K562 (cell line): Measurements from ENCODE around the gene MAGI2. TPM values are rescaled to one million over a fixed set of nuclear protein-coding genes. Genes with fewer than 3 reads are reported as not detected.

ENCODE experiments used
- ATAC-seq: fragments of 200-7000 bp; cut with Tn5 transposase; 3 replicates; pipeline ENCODE4 v1.9.1; 2020; ENCODE audit warnings: moderate library complexity
- BruUV-seq: library from RNA; stranded (reverse); fragments of 400-500 nt; replicated peaks from 2 replicates; lab custom pipeline; 2021; lab: Mats Ljungman, UMichigan
- CTCF ChIA-PET: fragments of 300-600 bp; formaldehyde crosslinking; extraction: SDS; loops from one replicate; lab custom pipeline; 2021; ENCODE audit warnings: low intra/inter-chr PET ratio; lab: Yijun Ruan, JAX
- POLR2A ChIA-PET: fragments of 300-600, 350-650 bp; sonication (Branson Sonifier 250); formaldehyde crosslinking; extraction: SDS; loops from one replicate; lab custom pipeline; 2021; ENCODE audit warnings: antibody characterized with exemption, inconsistent platforms; lab: Yijun Ruan, JAX
- DNase-seq, 4 experiments: peaks; one replicate each; pipeline versions ENCODE4 v3.0.0 to v3.0.0-alpha.2; 2011 to 2018; ENCODE audit warnings: low spot score in 3 of 4, mixed read lengths in 3 of 4; ENCODE audit errors: extremely low read depth in 1 of 4
- FAIRE-seq: peaks from 2 replicates; lab custom pipeline; 2011; peaks lifted over from hg19 to GRCh38; lab: Jason Lieb, UNC
- H2AFZ ChIP-seq: 2 replicates; pipeline ENCODE4 v1.6.0; 2011; ENCODE audit warnings: low read depth, low read length, control low read depth, inconsistent platforms
- H3K27ac ChIP-seq: fragments of 200-600 bp; 3 replicates; pipeline ENCODE4 v1.8.0; 2011; ENCODE audit warnings: low read depth, mild to moderate bottlenecking, control low read depth, inconsistent platforms, low read length, moderate library complexity, mixed read lengths; ENCODE audit errors: extremely low read depth
- H3K27me3 ChIP-seq, 2 experiments: fragments of 300-600 bp in 1 of 2; 2 replicates in 1 of 2; 3 replicates in 1 of 2; pipeline versions ENCODE4 v1.6.0 to v1.8.0; 2011; ENCODE audit warnings: inconsistent platforms in 2 of 2, low read length in 2 of 2, mild to moderate bottlenecking in 1 of 2, mixed read lengths in 1 of 2, moderate library complexity in 1 of 2; ENCODE audit not compliant: control insufficient read depth in 2 of 2, insufficient read depth in 2 of 2
- H3K36me3 ChIP-seq: fragments of 300-600 bp; 3 replicates; pipeline ENCODE4 v1.8.0; 2011; ENCODE audit warnings: mild to moderate bottlenecking, low read length, inconsistent platforms; ENCODE audit not compliant: control insufficient read depth, insufficient read depth
- H3K4me1 ChIP-seq, 2 experiments: fragments of 200-600 bp in 1 of 2; replicated peaks in 1 of 2; 2 replicates in 1 of 2; 3 replicates in 1 of 2; pipeline versions ENCODE4 v1.5.1 to v1.8.0; 2011; ENCODE audit warnings: inconsistent platforms in 2 of 2, low read length in 2 of 2, mild to moderate bottlenecking in 1 of 2, mixed read lengths in 1 of 2, moderate library complexity in 1 of 2; ENCODE audit not compliant: control insufficient read depth in 2 of 2, insufficient read depth in 2 of 2
- H3K4me2 ChIP-seq: 2 replicates; pipeline ENCODE4 v1.6.1; 2011; ENCODE audit warnings: low read length, control low read depth, inconsistent platforms, mixed read lengths; ENCODE audit not compliant: insufficient read depth
- H3K4me3 ChIP-seq: fragments of 200-600 bp; sonication (generic), shearing (Covaris generic); 2 replicates; pipeline ENCODE4 v1.5.1; 2016; ENCODE audit warnings: control low read depth, inconsistent platforms
- H3K79me2 ChIP-seq: fragments of 200-600 bp; 3 replicates; pipeline ENCODE4 v1.8.0; 2011; ENCODE audit warnings: low read length, inconsistent platforms; ENCODE audit not compliant: control insufficient read depth, insufficient read depth
- H3K9ac ChIP-seq, 2 experiments: 2 replicates each; pipeline versions ENCODE4 v1.6.0 to v1.6.1; 2011; ENCODE audit warnings: low read depth in 2 of 2, low read length in 2 of 2, control low read depth in 1 of 2, inconsistent platforms in 1 of 2, mild to moderate bottlenecking in 1 of 2, mixed read lengths in 1 of 2; ENCODE audit not compliant: insufficient read depth in 1 of 2
- H3K9me1 ChIP-seq: one replicate; pipeline ENCODE4 v1.6.0; 2011; ENCODE audit warnings: inconsistent platforms, mild to moderate bottlenecking, low read length, moderate library complexity; ENCODE audit not compliant: control insufficient read depth, insufficient read depth
- H3K9me3 ChIP-seq: replicated peaks from 2 replicates; pipeline ENCODE4 v1.5.1; 2011; ENCODE audit warnings: low read depth, low read length, inconsistent platforms; ENCODE audit not compliant: control insufficient read depth, insufficient read depth
- H4K20me1 ChIP-seq: replicated peaks from 2 replicates; pipeline ENCODE4 v1.6.1; 2011; ENCODE audit warnings: low read length, inconsistent platforms, mixed read lengths; ENCODE audit not compliant: control insufficient read depth, insufficient read depth
- DPF2 ChIP-seq: fragments of 450-650 bp; IDR thresholded peaks from 2 replicates; pipeline ENCODE4 v1.6.1; 2016
- ELF2 ChIP-seq: fragments of 250-450 bp; sonication (Bioruptor Pico); IDR thresholded peaks from 2 replicates; pipeline ENCODE4 v1.5.0; 2021; ENCODE audit warnings: mild to moderate bottlenecking
- EP400 ChIP-seq: fragments of 450-650 bp; IDR thresholded peaks from 2 replicates; pipeline ENCODE4 v1.6.1; 2017; ENCODE audit warnings: antibody characterized with exemption, mild to moderate bottlenecking, moderate library complexity
- HSF4 ChIP-seq: fragments of 250-450 bp; sonication (Bioruptor Pico); IDR thresholded peaks from 2 replicates; pipeline ENCODE4 v2.1.2; 2022; ENCODE audit warnings: mild to moderate bottlenecking, moderate library complexity, borderline replicate concordance
- KAT7 ChIP-seq: sonication (generic); formaldehyde crosslinking; IDR thresholded peaks from 2 replicates; pipeline ENCODE4 v1.8.0; 2022; ENCODE audit warnings: missing genetic modification reagents, mild to moderate bottlenecking, borderline replicate concordance
- PHB ChIP-seq: fragments of 250-450 bp; sonication (Bioruptor Pico); IDR thresholded peaks from 2 replicates; pipeline ENCODE4 v1.5.0; 2021
- PHTF2 ChIP-seq: fragments of 250-450 bp; sonication (Bioruptor Pico); IDR thresholded peaks from 2 replicates; pipeline ENCODE4 v1.5.0; 2021; ENCODE audit warnings: mild to moderate bottlenecking
- RBM22 ChIP-seq: fragments of 200-400 bp; formaldehyde crosslinking; IDR thresholded peaks from 2 replicates; pipeline ENCODE4 v1.6.1; 2018; ENCODE audit warnings: low read length, low read depth; ENCODE audit not compliant: poor library complexity, severe bottlenecking
- SMAD1 ChIP-seq: fragments of 150-350 bp; IDR thresholded peaks from 2 replicates; pipeline ENCODE4 v1.6.1; 2014; ENCODE audit warnings: low read length, low read depth; ENCODE audit not compliant: partially characterized antibody
- TCF7L2 ChIP-seq: fragments of 150-350 bp; IDR thresholded peaks from 2 replicates; pipeline ENCODE4 v1.6.1; 2016; ENCODE audit warnings: low read depth, mild to moderate bottlenecking, low read length, moderate library complexity
- ZBTB7A ChIP-seq: IDR thresholded peaks from 2 replicates; pipeline ENCODE4 v1.6.1; 2011; ENCODE audit warnings: low read depth, mild to moderate bottlenecking, low read length, moderate library complexity, borderline replicate concordance; ENCODE audit not compliant: control insufficient read depth
- ZNF778 ChIP-seq: fragments of 450-650 bp; formaldehyde crosslinking; IDR thresholded peaks from 2 replicates; pipeline ENCODE4 v1.4.0; 2020; ENCODE audit warnings: mild to moderate bottlenecking, moderate library complexity
- WGBS: fragments of 100-300 bp; shearing (Covaris generic); methylation state at CpG from one replicate; pipeline ENCODE4 v1.1.6; 2016; ENCODE audit warnings: low coverage, mixed read lengths; ENCODE audit not compliant: insufficient coverage; ENCODE audit errors: missing lambda C conversion rate; 5-methylcytosine and 5-hydroxymethylcytosine counted together
- in situ Hi-C: fragments of 300-500 bp; cut with MboI; formaldehyde crosslinking; loops from 4 replicates; pipeline ENCODE4 v1.15.0; 2018; ENCODE audit warnings: inconsistent platforms, mixed read lengths
- intact Hi-C: fragments of 100-400 bp; cut with micrococcal nuclease; formaldehyde crosslinking; loops from 2 replicates; pipeline ENCODE4 v1.14.2; 2022
- polyA plus RNA-seq, 8 experiments: library from polyadenylated mRNA; depleted of rRNA in 4 of 8; stranded (reverse) in 5 of 8; unstranded in 3 of 8; fragments of >200 nt; fragmentation: Nextera tagmentation in 2 of 8; fragmentation: Illumina TruSeq in 1 of 8; extraction: Ambion mirVana in 2 of 8; extraction: Trizol in 1 of 8; gene quantifications; 2 replicates each; pipeline versions ENCODE4 v1.2.1 to v1.2.3, GENCODE V29; 2011 to 2014; ENCODE audit warnings: inconsistent platforms in 1 of 8, missing spikeins in 1 of 8
- total RNA-seq, 7 experiments: library from RNA; depleted of rRNA in 6 of 7; stranded (reverse); fragments of >200 nt in 6 of 7; fragmentation: Illumina TruSeq in 2 of 7; extraction: Trizol in 2 of 7; gene quantifications; 2 replicates each; pipeline versions ENCODE4 v1.2.1 to v1.2.3, GENCODE V29; 2011 to 2021; ENCODE audit warnings: low replicate concordance in 1 of 7
- TF ChIP-seq, protein P1 (sequence below): fragments of 450-650 bp; formaldehyde crosslinking; IDR thresholded peaks from 2 replicates; pipeline ENCODE4 v1.4.0; 2020; ENCODE audit warnings: mild to moderate bottlenecking, moderate library complexity
- TF ChIP-seq, protein P2 (sequence below): fragments of 450-650 bp; formaldehyde crosslinking; IDR thresholded peaks from 2 replicates; pipeline ENCODE4 v1.4.0; 2020; ENCODE audit warnings: mild to moderate bottlenecking, moderate library complexity

MAGI2 gene
- total and polyA plus RNA-seq, 9 of the 15 experiments (the other 6 are each of a cell fraction or from before 2014, with no cell fraction given) = 0.27 to 1.4 (median 0.70) TPM

DNA sequence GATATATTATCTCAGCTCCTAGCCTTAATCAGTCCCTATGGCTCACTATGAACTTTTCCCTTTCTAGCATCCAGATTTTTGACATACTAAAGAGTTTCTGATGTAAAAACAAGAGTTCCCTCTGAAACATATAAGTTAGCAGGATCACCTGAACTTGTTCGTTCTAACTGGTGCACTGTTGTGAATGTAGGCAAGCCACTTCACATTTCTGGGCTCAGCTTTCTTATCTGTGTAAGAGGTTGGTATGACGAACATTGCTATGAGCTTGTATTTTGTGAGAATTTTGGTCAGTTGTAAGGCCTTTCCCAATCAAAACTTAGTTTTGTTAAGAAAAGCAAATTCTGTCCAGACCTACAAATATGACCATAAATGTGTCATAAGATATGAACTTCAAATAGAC, 46.1 kb downstream of the MAGI2 start:
- in situ Hi-C loops = no loop called here
- H3K27me3 ChIP-seq = no peaks in the 10 kb centered on the region
- no peak overlapping the region for H3K9ac ChIP-seq
- no peak overlapping the region for H3K4me2 ChIP-seq
- no peaks in the 10 kb centered on the region for H3K9me3 ChIP-seq
- no peaks in the 10 kb centered on the region for H3K4me1 ChIP-seq
- no peaks in the 10 kb centered on the region for H4K20me1 ChIP-seq
- CTCF ChIA-PET = no interaction called here
- no peak for DNase-seq
- no peaks in the 10 kb centered on the region for H3K36me3 ChIP-seq
- no peak overlapping the region for H2AFZ ChIP-seq
- FAIRE-seq = no peak
- H3K9me1 ChIP-seq = no peaks in the 10 kb centered on the region
- intact Hi-C loops = no loop called here
- TF ChIP-seq SMAD1 = no peak
- no peak for TF ChIP-seq RBM22
- no peak for TF ChIP-seq ZNF778 (CRISPR knock-in tag)
- TF ChIP-seq PHTF2 (CRISPR knock-in tag) = no peak
- TF ChIP-seq HSF4 (CRISPR knock-in tag) = no peak
- TF ChIP-seq PHB (CRISPR knock-in tag) = no peak
- TF ChIP-seq EP400 = no peak
- H3K79me2 ChIP-seq = no peaks in the 10 kb centered on the region
- no TSS peak for BruUV-seq
- POLR2A ChIA-PET = no interaction called here
- H3K4me3 ChIP-seq = no peak overlapping the region
- no peak overlapping the region for H3K27ac ChIP-seq
- WGBS = 0% methylated on average over 2 of the region's 2 CpGs
- no peak for ATAC-seq

- H3K9ac ChIP-seq = no peak overlapping the region
- H3K9me3 ChIP-seq = no peaks in the 10 kb centered on the region
- no peak overlapping the region for H3K4me3 ChIP-seq
- ATAC-seq (no peak), DNase-seq (no peak), FAIRE-seq (no peak)
- H3K4me2 ChIP-seq = no peak overlapping the region
- no peak overlapping the region for H3K27ac ChIP-seq
- no peaks in the 10 kb centered on the region for H3K27me3 ChIP-seq
- H3K9me1 ChIP-seq = no peaks in the 10 kb centered on the region
- in situ Hi-C loops = no loop called here
- H3K36me3 ChIP-seq = no peaks in the 10 kb centered on the region
- H3K4me1 ChIP-seq = no peaks in the 10 kb centered on the region
- no TSS peak for BruUV-seq
- H4K20me1 ChIP-seq = no peaks in the 10 kb centered on the region
- intact Hi-C loops = no loop called here
- CTCF ChIA-PET = no interaction called here
- no peaks in the 10 kb centered on the region for H3K79me2 ChIP-seq
- 0% methylated on average over 2 of the region's 2 CpGs for WGBS
- POLR2A ChIA-PET = no interaction called here
- no peak overlapping the region for H2AFZ ChIP-seq
- TF ChIP-seq KAT7 (CRISPR knock-in tag) (no peak), ZBTB7A (no peak), TCF7L2 (no peak), DPF2 (no peak), ELF2 (CRISPR knock-in tag) (no peak)
- TF ChIP-seq, protein P1, sequence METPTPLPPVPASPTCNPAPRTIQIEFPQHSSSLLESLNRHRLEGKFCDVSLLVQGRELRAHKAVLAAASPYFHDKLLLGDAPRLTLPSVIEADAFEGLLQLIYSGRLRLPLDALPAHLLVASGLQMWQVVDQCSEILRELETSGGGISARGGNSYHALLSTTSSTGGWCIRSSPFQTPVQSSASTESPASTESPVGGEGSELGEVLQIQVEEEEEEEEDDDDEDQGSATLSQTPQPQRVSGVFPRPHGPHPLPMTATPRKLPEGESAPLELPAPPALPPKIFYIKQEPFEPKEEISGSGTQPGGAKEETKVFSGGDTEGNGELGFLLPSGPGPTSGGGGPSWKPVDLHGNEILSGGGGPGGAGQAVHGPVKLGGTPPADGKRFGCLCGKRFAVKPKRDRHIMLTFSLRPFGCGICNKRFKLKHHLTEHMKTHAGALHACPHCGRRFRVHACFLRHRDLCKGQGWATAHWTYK = no peak
- TF ChIP-seq, protein P2, sequence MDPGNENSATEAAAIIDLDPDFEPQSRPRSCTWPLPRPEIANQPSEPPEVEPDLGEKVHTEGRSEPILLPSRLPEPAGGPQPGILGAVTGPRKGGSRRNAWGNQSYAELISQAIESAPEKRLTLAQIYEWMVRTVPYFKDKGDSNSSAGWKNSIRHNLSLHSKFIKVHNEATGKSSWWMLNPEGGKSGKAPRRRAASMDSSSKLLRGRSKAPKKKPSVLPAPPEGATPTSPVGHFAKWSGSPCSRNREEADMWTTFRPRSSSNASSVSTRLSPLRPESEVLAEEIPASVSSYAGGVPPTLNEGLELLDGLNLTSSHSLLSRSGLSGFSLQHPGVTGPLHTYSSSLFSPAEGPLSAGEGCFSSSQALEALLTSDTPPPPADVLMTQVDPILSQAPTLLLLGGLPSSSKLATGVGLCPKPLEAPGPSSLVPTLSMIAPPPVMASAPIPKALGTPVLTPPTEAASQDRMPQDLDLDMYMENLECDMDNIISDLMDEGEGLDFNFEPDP (CRISPR knock-in tag) = no peak
These were observed 47.1 kb downstream of the MAGI2 start for GRCh38 chr7:79406371-79406770.
